Caco-2 (cell line): ENCODE results near the gene DNAJC19. TPM values are rescaled to one million over a fixed set of nuclear protein-coding genes. Genes with fewer than 3 reads are reported as not detected.
"Not testable (repeated sequence)": the region's sequence is repeated elsewhere in the genome, so short reads cannot be mapped to it uniquely, and the experiment has no call there.

Source experiments
- BruUV-seq: library from RNA; stranded (reverse); fragments of 400-500 nt; replicated peaks from 2 replicates; lab custom pipeline; 2021; lab: Mats Ljungman, UMichigan
- CTCF ChIA-PET: fragments of 300-600 bp; sonication (Branson Sonifier 250); formaldehyde crosslinking; loops from one replicate; lab custom pipeline; 2022; ENCODE audit warnings: antibody characterized with exemption; lab: Charles Lee
- POLR2A ChIA-PET: fragments of 300-600 bp; sonication (Branson Sonifier 250); formaldehyde crosslinking; loops from one replicate; lab custom pipeline; 2022; ENCODE audit warnings: antibody characterized with exemption; lab: Charles Lee
- DNase-seq, 2 experiments: peaks; one replicate each; pipeline versions ENCODE4 v3.0.0 to v3.0.0-alpha.2; 2020 to 2022
- H3K27me3 ChIP-seq: replicated peaks from 2 replicates; pipeline ENCODE4 v1.6.0; 2011; ENCODE audit warnings: low read length; ENCODE audit not compliant: control insufficient read depth, insufficient read depth
- H3K36me3 ChIP-seq: 2 replicates; pipeline ENCODE4 v1.5.1; 2011; ENCODE audit warnings: low read length; ENCODE audit not compliant: control insufficient read depth, insufficient read depth
- H3K4me1 ChIP-seq: fragments of 250-450 bp; sonication (Bioruptor Pico); 2 replicates; pipeline ENCODE4 v1.5.1; 2020; ENCODE audit warnings: mild to moderate bottlenecking
- H3K4me3 ChIP-seq: 2 replicates; pipeline ENCODE4 v1.5.1; 2011; ENCODE audit warnings: low read depth, mild to moderate bottlenecking, control low read depth, low read length
- H3K9me3 ChIP-seq: fragments of 250-450 bp; sonication (Bioruptor Pico); 2 replicates; pipeline ENCODE4 v1.5.1; 2020; ENCODE audit warnings: mild to moderate bottlenecking, moderate library complexity
- H3K27ac Mint-ChIP-seq: one replicate; pipeline ENCODE4 v1.8.0; 2022; ENCODE audit warnings: mixed read lengths; ENCODE audit not compliant: unreplicated experiment
- H3K27me3 Mint-ChIP-seq: one replicate; pipeline ENCODE4 v1.8.0; 2022; ENCODE audit warnings: mixed read lengths; ENCODE audit not compliant: insufficient read depth, unreplicated experiment
- H3K36me3 Mint-ChIP-seq: one replicate; pipeline ENCODE4 v1.8.0; 2022; ENCODE audit warnings: mild to moderate bottlenecking, mixed read lengths; ENCODE audit not compliant: insufficient read depth, unreplicated experiment
- H3K4me1 Mint-ChIP-seq: one replicate; pipeline ENCODE4 v1.8.0; 2022; ENCODE audit warnings: low read depth, mixed read lengths; ENCODE audit not compliant: unreplicated experiment
- H3K4me3 Mint-ChIP-seq: one replicate; pipeline ENCODE4 v1.8.0; 2022; ENCODE audit warnings: mild to moderate bottlenecking, moderate library complexity, mixed read lengths; ENCODE audit not compliant: unreplicated experiment
- H3K9me3 Mint-ChIP-seq: one replicate; pipeline ENCODE4 v1.8.0; 2022; ENCODE audit warnings: mixed read lengths; ENCODE audit not compliant: unreplicated experiment
- intact Hi-C: fragments of 100-400 bp; cut with micrococcal nuclease; formaldehyde crosslinking; loops from one replicate; pipeline ENCODE4 v1.10.0; 2022; ENCODE audit not compliant: unreplicated experiment
- total RNA-seq: library from RNA; stranded (reverse); gene quantifications from 2 replicates; pipeline ENCODE4 v1.2.3, GENCODE V29; 2022
- TF ChIP-seq, protein P1 (sequence below), 2 experiments: fragments of 200-600 bp in 1 of 2; IDR thresholded peaks; 1 replicate in 1 of 2; 2 replicates in 1 of 2; pipeline versions ENCODE4 v1.5.1 to v1.8.0; 2011 to 2022; ENCODE audit warnings: antibody characterized with exemption in 1 of 2, control low read depth in 1 of 2, inconsistent platforms in 1 of 2, low read depth in 1 of 2, low read length in 1 of 2, mild to moderate bottlenecking in 1 of 2, moderate library complexity in 1 of 2; ENCODE audit not compliant: insufficient read depth in 1 of 2, severe bottlenecking in 1 of 2, unreplicated experiment in 1 of 2

Gene DNAJC19
- total RNA-seq, 1 experiment from 2014 or later = 71.8 TPM

DNA sequence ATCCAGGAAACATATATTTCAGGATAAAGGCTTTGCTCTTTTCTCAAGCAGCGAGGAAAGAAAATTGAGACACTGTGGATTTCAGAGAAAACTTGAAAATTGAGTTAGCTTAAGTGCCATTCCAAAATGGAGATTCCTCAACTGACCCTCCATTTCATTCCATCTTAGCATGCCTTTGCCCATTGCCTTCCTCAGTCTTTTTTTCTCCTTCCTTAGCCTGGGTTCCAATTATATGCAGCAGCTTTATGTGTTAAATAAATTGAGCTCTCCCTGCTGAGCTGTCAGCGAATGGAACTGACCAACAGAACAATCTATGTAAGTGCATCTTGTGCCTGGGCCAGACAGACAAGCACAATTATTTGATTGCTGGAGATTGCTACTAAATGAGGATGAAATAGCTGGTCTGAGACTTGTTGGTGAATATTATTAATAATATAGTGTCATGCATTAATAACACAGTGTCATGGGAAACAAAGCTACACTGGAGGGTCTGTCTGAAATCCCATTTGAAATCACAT is 6.9 kb upstream of the DNAJC19 start:
- TF ChIP-seq, protein P1, sequence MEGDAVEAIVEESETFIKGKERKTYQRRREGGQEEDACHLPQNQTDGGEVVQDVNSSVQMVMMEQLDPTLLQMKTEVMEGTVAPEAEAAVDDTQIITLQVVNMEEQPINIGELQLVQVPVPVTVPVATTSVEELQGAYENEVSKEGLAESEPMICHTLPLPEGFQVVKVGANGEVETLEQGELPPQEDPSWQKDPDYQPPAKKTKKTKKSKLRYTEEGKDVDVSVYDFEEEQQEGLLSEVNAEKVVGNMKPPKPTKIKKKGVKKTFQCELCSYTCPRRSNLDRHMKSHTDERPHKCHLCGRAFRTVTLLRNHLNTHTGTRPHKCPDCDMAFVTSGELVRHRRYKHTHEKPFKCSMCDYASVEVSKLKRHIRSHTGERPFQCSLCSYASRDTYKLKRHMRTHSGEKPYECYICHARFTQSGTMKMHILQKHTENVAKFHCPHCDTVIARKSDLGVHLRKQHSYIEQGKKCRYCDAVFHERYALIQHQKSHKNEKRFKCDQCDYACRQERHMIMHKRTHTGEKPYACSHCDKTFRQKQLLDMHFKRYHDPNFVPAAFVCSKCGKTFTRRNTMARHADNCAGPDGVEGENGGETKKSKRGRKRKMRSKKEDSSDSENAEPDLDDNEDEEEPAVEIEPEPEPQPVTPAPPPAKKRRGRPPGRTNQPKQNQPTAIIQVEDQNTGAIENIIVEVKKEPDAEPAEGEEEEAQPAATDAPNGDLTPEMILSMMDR (IDR thresholded peaks at IDR 0.05; ENCODE audit: insufficient read depth in 1 of 2, low read depth in 1 of 2, low read length in 1 of 2, severe bottlenecking in 1 of 2, unreplicated experiment in 1 of 2) = no peak
- no peak overlapping the region for H3K4me3 ChIP-seq
- Mint-ChIP-seq H3K9me3 (peaks cover 12% of the 10 kb centered on the region), H3K4me1 (no peaks in the 10 kb centered on the region), H3K4me3 (no peak overlapping the region), H3K36me3 (no peaks in the 10 kb centered on the region), H3K27ac (no peak overlapping the region), H3K27me3 (peaks cover 14% of the 10 kb centered on the region)
- BruUV-seq = no TSS peak
- H3K36me3 ChIP-seq = no peaks in the 10 kb centered on the region
- no peak for DNase-seq
- H3K9me3 ChIP-seq = no peaks in the 10 kb centered on the region
- ChIA-PET POLR2A (no interaction called here), CTCF (no interaction called here)
- no peaks in the 10 kb centered on the region for H3K27me3 ChIP-seq
- no peaks in the 10 kb centered on the region for H3K4me1 ChIP-seq
- intact Hi-C loops = no loop called here

DNA sequence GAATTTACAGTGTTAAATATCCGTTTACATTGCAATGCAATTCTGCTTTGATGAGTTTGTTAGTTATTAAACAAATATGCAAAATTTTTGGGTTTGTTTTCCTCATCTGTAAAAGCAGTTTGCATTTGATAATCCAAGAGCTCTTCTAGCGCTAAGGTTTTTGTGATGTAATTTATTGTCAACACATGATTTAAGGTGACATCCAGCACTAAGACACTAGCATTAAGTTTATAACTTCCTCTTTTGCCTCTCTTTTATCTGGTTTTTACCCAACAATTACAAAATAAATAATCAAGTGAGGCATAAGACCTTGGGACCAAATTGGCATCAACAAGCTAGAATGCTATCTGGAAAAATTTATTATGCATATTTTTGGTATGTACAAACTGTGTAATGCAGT is 969 bp upstream of the DNAJC19 start:
- Histone ChIP-seq H3K36me3 (no peaks in the 10 kb centered on the region), H3K4me1 (no peaks in the 10 kb centered on the region), H3K4me3 (peak overlapping the region; percentile 68; the same call in 1 of the 2 replicates), H3K27me3 (no peaks in the 10 kb centered on the region), H3K9me3 (no peaks in the 10 kb centered on the region)
- ChIA-PET CTCF (no interaction called here), POLR2A (no interaction called here)
- Mint-ChIP-seq H3K4me1 (no peaks in the 10 kb centered on the region), H3K27ac (no peak overlapping the region), H3K9me3 (no peaks in the 10 kb centered on the region), H3K27me3 (peaks cover 11% of the 10 kb centered on the region), H3K36me3 (peaks cover 22% of the 10 kb centered on the region), H3K4me3 (peak overlapping the region; percentile 100)
- TF ChIP-seq, protein P1 (IDR thresholded peaks at IDR 0.05; ENCODE audit: insufficient read depth in 1 of 2, low read depth in 1 of 2, low read length in 1 of 2, severe bottlenecking in 1 of 2, unreplicated experiment in 1 of 2) = no peak
- no TSS peak for BruUV-seq
- intact Hi-C loops = no loop called here
- no peak for DNase-seq

DNA sequence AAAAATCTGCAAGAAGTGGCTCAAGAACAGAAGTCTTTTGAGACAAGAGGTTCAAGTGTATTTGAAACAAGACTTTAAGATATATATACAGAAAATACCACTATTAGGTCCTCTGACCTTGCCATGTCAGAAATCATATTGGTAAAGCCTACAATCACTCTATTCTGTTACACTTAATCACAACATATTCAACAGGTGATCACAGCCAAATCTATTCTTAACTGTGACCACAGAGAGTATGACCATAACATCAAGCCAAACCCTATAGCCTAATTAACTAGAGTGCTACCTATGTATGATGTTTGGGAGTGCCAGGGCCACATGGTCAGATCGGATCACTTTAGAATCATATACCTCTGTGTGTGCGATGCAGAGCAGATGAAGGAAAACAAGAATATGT is 2.2 kb downstream of the DNAJC19 start:
- H3K27me3 Mint-ChIP-seq = no peaks in the 10 kb centered on the region
- intact Hi-C loops = loop anchor here (10.0 kb wide), 1 partner anchor 183 kb away; no protein-coding TSS in a partner anchor

DNA sequence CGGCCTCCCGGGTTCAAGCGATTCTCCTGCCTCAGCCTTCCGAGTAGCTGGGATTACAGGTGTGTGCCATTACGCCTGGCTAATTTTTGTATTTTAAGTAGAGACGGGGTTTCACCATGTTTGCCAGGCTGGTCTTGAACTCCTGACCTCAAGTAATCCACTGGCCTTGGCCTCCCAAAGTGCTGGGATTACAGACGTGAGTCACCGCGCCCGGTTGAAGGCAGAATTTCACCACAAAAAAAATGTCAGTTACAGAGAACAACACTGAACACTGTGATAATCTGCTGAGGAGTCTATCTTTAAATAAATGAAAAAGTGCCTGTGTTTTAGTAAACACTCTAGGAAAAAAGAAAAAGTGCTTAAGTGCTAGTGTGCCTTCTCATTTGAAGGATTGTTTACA is 3.2 kb downstream of the DNAJC19 start:
- H3K36me3 ChIP-seq, H3K4me1 Mint-ChIP-seq, H3K27me3 Mint-ChIP-seq, H3K4me1 ChIP-seq, DNase-seq, H3K4me3 Mint-ChIP-seq, CTCF ChIA-PET, POLR2A ChIA-PET, H3K9me3 ChIP-seq, H3K4me3 ChIP-seq, H3K27me3 ChIP-seq, H3K27ac Mint-ChIP-seq, H3K9me3 Mint-ChIP-seq, BruUV-seq: not testable (repeated sequence)
- peaks cover 22% of the 10 kb centered on the region for H3K36me3 Mint-ChIP-seq
- intact Hi-C loops = loop anchor here (10.0 kb wide), 1 partner anchor 182 kb away; no protein-coding TSS in a partner anchor

More for the DNA sequence above, 2.2 kb downstream of the DNAJC19 start:
- DNase-seq = no peak
- no peaks in the 10 kb centered on the region for H3K4me1 Mint-ChIP-seq
- H3K9me3 Mint-ChIP-seq = no peaks in the 10 kb centered on the region
- H3K4me1 ChIP-seq = no peaks in the 10 kb centered on the region; the same call in 1 of the 2 replicates
- ChIA-PET CTCF (no interaction called here), POLR2A (no interaction called here)
- H3K4me3 Mint-ChIP-seq = no peak overlapping the region
- H3K27ac Mint-ChIP-seq = no peak overlapping the region
- H3K4me3 ChIP-seq = no peak overlapping the region
- TF ChIP-seq, protein P1 (IDR thresholded peaks at IDR 0.05; ENCODE audit: insufficient read depth in 1 of 2, low read depth in 1 of 2, low read length in 1 of 2, severe bottlenecking in 1 of 2, unreplicated experiment in 1 of 2) = no peak
- H3K36me3 ChIP-seq = no peaks in the 10 kb centered on the region; the same call in 1 of the 2 replicates
- peaks cover 22% of the 10 kb centered on the region for H3K36me3 Mint-ChIP-seq
- no TSS peak for BruUV-seq
- no peaks in the 10 kb centered on the region for H3K9me3 ChIP-seq
- H3K27me3 ChIP-seq = no peaks in the 10 kb centered on the region
